Sigmoid colon (tissue), 4 donors: ENCODE results near the gene KLF7.

Experiments
- EP300 ChIP-seq, 4 donors: sonication (generic); formaldehyde crosslinking; IDR thresholded peaks; one replicate each; pipeline ENCODE4 v1.6.1; 2017; ENCODE audit warnings: antibody characterized with exemption in 4 of 4
- POLR2A ChIP-seq, 2 donors: fragments of 450-650 bp; IDR thresholded peaks; one replicate each; pipeline ENCODE4 v1.6.1; 2016; ENCODE audit warnings: antibody characterized with exemption in 2 of 2, mild to moderate bottlenecking in 2 of 2, moderate library complexity in 2 of 2
- TF ChIP-seq, protein P1 (sequence below), 4 experiments: fragments of 450-650 bp in 3 of 4; fragments of 200-600 bp in 1 of 4; IDR thresholded peaks; one replicate each; pipeline ENCODE4 v1.5.1; 2016 to 2019; ENCODE audit warnings: antibody characterized with exemption in 4 of 4, mild to moderate bottlenecking in 3 of 4, moderate library complexity in 2 of 4

DNA sequence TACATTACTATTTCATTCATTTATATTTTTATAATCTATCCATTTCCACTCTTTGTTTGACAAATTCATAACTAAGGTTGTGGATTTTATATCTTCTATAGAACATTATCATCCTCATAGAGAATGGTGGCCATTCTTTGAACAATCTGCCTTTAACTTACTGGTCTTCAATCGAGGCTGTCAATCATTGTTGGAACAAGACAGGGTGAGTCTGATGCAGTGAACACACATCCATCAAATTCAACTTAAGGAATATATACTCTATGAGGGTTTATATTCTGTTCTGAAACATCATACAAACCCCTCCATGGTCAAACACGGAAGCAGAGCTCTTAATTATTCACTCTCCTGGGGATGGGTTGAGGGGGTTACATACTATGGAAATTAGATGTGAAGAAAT, 28.3 kb upstream of the KLF7 start:
- TF ChIP-seq, protein P1, sequence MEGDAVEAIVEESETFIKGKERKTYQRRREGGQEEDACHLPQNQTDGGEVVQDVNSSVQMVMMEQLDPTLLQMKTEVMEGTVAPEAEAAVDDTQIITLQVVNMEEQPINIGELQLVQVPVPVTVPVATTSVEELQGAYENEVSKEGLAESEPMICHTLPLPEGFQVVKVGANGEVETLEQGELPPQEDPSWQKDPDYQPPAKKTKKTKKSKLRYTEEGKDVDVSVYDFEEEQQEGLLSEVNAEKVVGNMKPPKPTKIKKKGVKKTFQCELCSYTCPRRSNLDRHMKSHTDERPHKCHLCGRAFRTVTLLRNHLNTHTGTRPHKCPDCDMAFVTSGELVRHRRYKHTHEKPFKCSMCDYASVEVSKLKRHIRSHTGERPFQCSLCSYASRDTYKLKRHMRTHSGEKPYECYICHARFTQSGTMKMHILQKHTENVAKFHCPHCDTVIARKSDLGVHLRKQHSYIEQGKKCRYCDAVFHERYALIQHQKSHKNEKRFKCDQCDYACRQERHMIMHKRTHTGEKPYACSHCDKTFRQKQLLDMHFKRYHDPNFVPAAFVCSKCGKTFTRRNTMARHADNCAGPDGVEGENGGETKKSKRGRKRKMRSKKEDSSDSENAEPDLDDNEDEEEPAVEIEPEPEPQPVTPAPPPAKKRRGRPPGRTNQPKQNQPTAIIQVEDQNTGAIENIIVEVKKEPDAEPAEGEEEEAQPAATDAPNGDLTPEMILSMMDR (IDR thresholded peaks at IDR 0.05) = no peak
- TF ChIP-seq POLR2A (IDR thresholded peaks at IDR 0.05) (no peak), EP300 (IDR thresholded peaks at IDR 0.05) (no peak)
